AG09319 (cell line): ENCODE results near the gene FRMD3.

Experiments
- DNase-seq: peaks from one replicate; pipeline ENCODE4 v3.0.0-alpha.2; 2010; ENCODE audit warnings: low read depth; ENCODE audit errors: extremely low read depth
- CTCF ChIP-seq: IDR thresholded peaks from 2 replicates; pipeline ENCODE4 v1.5.1; 2011; ENCODE audit warnings: low read depth, mild to moderate bottlenecking, inconsistent platforms, low read length, moderate library complexity

Gene FRMD3

GRCh38 chr9:83238871-83239640, 299.1 kb downstream of the FRMD3 start:
- TF ChIP-seq CTCF: no peak
- DNase-seq: no peak

- DNase-seq: no peak
- no peak for TF ChIP-seq CTCF
Observed at GRCh38 chr9:83236029-83236696, 302.0 kb downstream of the FRMD3 start.

GRCh38 chr9:83235526-83235925, 302.7 kb downstream of the FRMD3 start:
- TF ChIP-seq CTCF: no peak
- no peak for DNase-seq

- DNase-seq: no peak
Observed at GRCh38 chr9:83234541-83234940, 303.7 kb downstream of the FRMD3 start.

GRCh38 chr9:83233647-83234046, 304.6 kb downstream of the FRMD3 start:
- no peak for TF ChIP-seq CTCF
- DNase-seq: no peak

More at GRCh38 chr9:83234541-83234940, 303.7 kb downstream of the FRMD3 start:
- no peak for TF ChIP-seq CTCF

- no peak for DNase-seq
- TF ChIP-seq CTCF: no peak
Observed at GRCh38 chr9:83231039-83231438, 307.2 kb downstream of the FRMD3 start.

GRCh38 chr9:83220730-83221129, 317.5 kb downstream of the FRMD3 start:
- TF ChIP-seq CTCF: no peak

More at GRCh38 chr9:83220730-83221129, 317.5 kb downstream of the FRMD3 start:
- DNase-seq: no peak
